ENCODE measurements around the gene KRT8. TPM values are rescaled to one million over a fixed set of nuclear protein-coding genes. Genes with fewer than 3 reads are reported as not detected.
A peak's percentile ranks its signal among the peaks of the same experiment; 100 is the strongest.

The KRT8 gene
- total and polyA plus RNA-seq, 2 of the 13 experiments (the other 11 are each of a cell fraction or from before 2014, with no cell fraction given): 498 to 718 TPM

DNA sequence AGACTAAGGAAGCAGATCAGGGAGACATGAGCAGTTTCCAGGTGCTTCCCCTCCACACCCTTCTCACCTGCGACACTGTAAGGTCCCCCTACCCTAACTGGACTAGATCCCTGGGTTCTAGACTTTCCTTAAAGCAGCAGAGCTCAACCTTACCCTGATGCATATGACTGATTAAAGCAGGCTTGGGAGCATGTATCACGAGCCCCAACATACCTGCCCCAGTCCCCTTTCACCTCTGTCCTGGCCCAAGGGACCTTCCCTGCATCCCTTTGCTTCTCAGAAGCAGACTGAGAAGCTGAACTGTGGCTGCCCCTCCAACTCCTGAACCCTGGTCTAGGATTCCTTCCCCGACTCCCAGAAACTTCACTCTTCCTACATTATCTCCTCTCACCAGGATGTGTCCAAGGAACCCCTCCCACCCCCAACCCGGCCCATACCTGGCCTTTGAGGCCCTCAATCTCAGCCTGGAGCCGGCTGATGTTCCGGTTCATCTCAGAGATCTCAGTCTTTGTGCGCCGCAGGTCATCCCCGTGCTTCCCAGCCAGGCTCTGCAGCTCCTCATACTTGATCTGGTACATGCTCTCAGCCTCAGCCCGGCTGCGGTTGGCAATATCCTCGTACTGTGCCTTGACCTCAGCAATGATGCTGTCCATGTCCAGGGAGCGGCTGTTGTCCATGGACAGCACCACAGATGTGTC is 5.4 kb downstream of the KRT8 start:
- Histone ChIP-seq H3K4me3 (replicated peaks in 1 of 3; ENCODE audit: insufficient read depth in 1 of 3, low read depth in 2 of 3, low read length in 3 of 3) (no peak overlapping the region), H3K4me1 (ENCODE audit: insufficient read depth, low read length) (peaks cover 72% of the 10 kb centered on the region), H4K20me1 (ENCODE audit: insufficient read depth, low read length) (peaks cover 68% of the 10 kb centered on the region), H3K9ac (ENCODE audit: insufficient read depth, low read depth, low read length) (no peak overlapping the region), H3K27ac (ENCODE audit: extremely low read length, insufficient read depth, low read length) (no peak overlapping the region), H3K79me2 (ENCODE audit: insufficient read depth, low read length) (peaks cover 44% of the 10 kb centered on the region), H3K4me2 (ENCODE audit: low read depth, low read length) (peak overlapping the region; percentile 7; the same call in 1 of the 2 replicates), H2AFZ (ENCODE audit: low read length) (no peak overlapping the region), H3K9me3 (ENCODE audit: low read length) (no peaks in the 10 kb centered on the region), H3K36me3 (replicated peaks in 1 of 2; ENCODE audit: control insufficient read depth in 1 of 2, insufficient read depth in 2 of 2, low read length in 2 of 2) (peaks cover 21 to 54% of the 10 kb centered on the region in 2 experiments), H3K27me3 (ENCODE audit: control insufficient read depth in 1 of 2, insufficient read depth in 2 of 2, low read length in 2 of 2) (no peaks in the 10 kb centered on the region; a peak in 1 of 5 replicates)
- intact Hi-C loops (cut with micrococcal nuclease; ENCODE audit: unreplicated experiment): no loop called here
- BruUV-seq (replicated peaks): no TSS peak
- TF ChIP-seq AGO2 (optimal IDR thresholded peaks at IDR 0.05; ENCODE audit: low read depth, low read length) (peak; percentile 58), SOX13 (IDR thresholded peaks at IDR 0.05) (no peak), SOX13 (CRISPR knock-in tag; conservative IDR thresholded peaks at IDR 0.05 in 1 of 2, IDR thresholded peaks at IDR 0.05 in 1 of 2) (peak in 1 of 2 experiments; percentile 90; a peak in 1 of 4 replicates), ZNF530 (CRISPR knock-in tag; IDR thresholded peaks at IDR 0.05; ENCODE audit: low read depth) (no peak), RBM22 (optimal IDR thresholded peaks at IDR 0.05; ENCODE audit: low read length) (peak; percentile 74), SOX5 (CRISPR knock-in tag; IDR thresholded peaks at IDR 0.05; ENCODE audit: borderline replicate concordance) (no peak), POLR2AphosphoS5 (IDR thresholded peaks at IDR 0.05; ENCODE audit: low read depth, low read length) (0 out of 2 replicates have a peak, but pooled peaks have one; percentile 13), ZNF12 (CRISPR knock-in tag; IDR thresholded peaks at IDR 0.05) (peak; percentile 83)
- TF ChIP-seq, protein P1, sequence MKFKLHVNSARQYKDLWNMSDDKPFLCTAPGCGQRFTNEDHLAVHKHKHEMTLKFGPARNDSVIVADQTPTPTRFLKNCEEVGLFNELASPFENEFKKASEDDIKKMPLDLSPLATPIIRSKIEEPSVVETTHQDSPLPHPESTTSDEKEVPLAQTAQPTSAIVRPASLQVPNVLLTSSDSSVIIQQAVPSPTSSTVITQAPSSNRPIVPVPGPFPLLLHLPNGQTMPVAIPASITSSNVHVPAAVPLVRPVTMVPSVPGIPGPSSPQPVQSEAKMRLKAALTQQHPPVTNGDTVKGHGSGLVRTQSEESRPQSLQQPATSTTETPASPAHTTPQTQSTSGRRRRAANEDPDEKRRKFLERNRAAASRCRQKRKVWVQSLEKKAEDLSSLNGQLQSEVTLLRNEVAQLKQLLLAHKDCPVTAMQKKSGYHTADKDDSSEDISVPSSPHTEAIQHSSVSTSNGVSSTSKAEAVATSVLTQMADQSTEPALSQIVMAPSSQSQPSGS (CRISPR knock-in tag; IDR thresholded peaks at IDR 0.05): no peak
- no peak for ATAC-seq
- in situ Hi-C loops (cut with HindIII; ENCODE audit: extremely low pct_ligation_motif_present, low pct_unique_long_range_greater_than_20kb): no loop called here
- no peak for FAIRE-seq
- no peak for DNase-seq (ENCODE audit: low spot score)
- CTCF ChIA-PET (ENCODE audit: low intra/inter-chr PET ratio, low total read pairs): no interaction called here
- WGBS (ENCODE audit: low lambda C conversion rate): 97% methylated on average over 12 of the region's 13 CpGs
- POLR2A ChIA-PET: interaction anchor here (0.8 to 18.0 kb wide), 5 partner anchors 15 to 107 kb away, joined by 3 to 437 read pairs (median 7); partner anchors contain the start of genes EIF4B and KRT18
